Measurements from ENCODE around the gene SPAG7. TPM values are rescaled to one million over a fixed set of nuclear protein-coding genes. Genes with fewer than 3 reads are reported as not detected.

Gene SPAG7
- 83.4 TPM for polyA plus RNA-seq (2013, experiment 1 of 2; ENCODE audit: insufficient read length)
- polyA plus RNA-seq (2013, experiment 2 of 2; ENCODE audit: insufficient read length), result 81.8 TPM

- DNase-seq, result peak; percentile 98
These were observed at the start of gene SPAG7 for GRCh38 chr17:4967539-4968485. Gene SPAG7, minus strand, starts transcription at chr17:4967817. Its CDS starts 13 bp downstream, at chr17:4967804.

- no peak for DNase-seq
These were observed 46.7 kb upstream of the SPAG7 start for GRCh38 chr17:5014357-5014756.

- DNase-seq, result no peak
These were observed 44.3 kb upstream of the SPAG7 start for GRCh38 chr17:5011928-5012327.

- DNase-seq, result no peak
These were observed 35.7 kb upstream of the SPAG7 start for GRCh38 chr17:5003214-5003867.

- DNase-seq, result no peak
These were observed 34.6 kb upstream of the SPAG7 start for GRCh38 chr17:5002121-5002788.

GRCh38 chr17:5000237-5000639 lies 32.6 kb upstream of the SPAG7 start:
- DNase-seq, result peak; percentile 27

- DNase-seq, result no peak
These were observed 31.9 kb upstream of the SPAG7 start for GRCh38 chr17:4999430-5000093.

- DNase-seq, result no peak
These were observed 31.3 kb upstream of the SPAG7 start for GRCh38 chr17:4998732-4999429.

- DNase-seq, result no peak
These were observed 30.6 kb upstream of the SPAG7 start for GRCh38 chr17:4998027-4998731.

- DNase-seq, result peak; percentile 86
These were observed 29.8 kb upstream of the SPAG7 start, which contains the start of the genes INCA1 and KIF1C for GRCh38 chr17:4997302-4998026. Gene INCA1, minus strand, starts transcription at chr17:4997522. Its CDS starts 3,085 bp downstream, at chr17:4994437. Gene KIF1C, plus strand, starts transcription at chr17:4997950. Its CDS starts 2,297 bp downstream, at chr17:5000247.

- peak; percentile 21 for DNase-seq
These were observed 26.5 kb upstream of the SPAG7 start for GRCh38 chr17:4994081-4994595.

- DNase-seq, result peak; percentile 48
These were observed 20.4 kb upstream of the SPAG7 start for GRCh38 chr17:4987767-4988567.

GRCh38 chr17:4986951-4987766 lies 19.5 kb upstream of the SPAG7 start, which contains the start of gene CAMTA2:
Gene CAMTA2, minus strand, starts transcription at chr17:4987675. Its CDS starts 1,453 bp downstream, at chr17:4986222.
- DNase-seq, result peak; percentile 85

- no peak for DNase-seq
These were observed 18.8 kb upstream of the SPAG7 start for GRCh38 chr17:4986403-4986802.

- no peak for DNase-seq
These were observed 14.7 kb upstream of the SPAG7 start for GRCh38 chr17:4982305-4982704.

GRCh38 chr17:4980644-4981216 lies 13.1 kb upstream of the SPAG7 start:
- peak; percentile 64 for DNase-seq

- no peak for DNase-seq
These were observed 11.1 kb upstream of the SPAG7 start for GRCh38 chr17:4978726-4979125.
